HG03108 (cell line): Measurements from ENCODE around the gene MLLT1.

Experiments
- ATAC-seq: cut with Tn5 transposase; IDR thresholded peaks from one replicate; pipeline ENCODE4 v1.9.1; 2021; ENCODE audit warnings: moderate library complexity; ENCODE audit not compliant: unreplicated experiment

Gene MLLT1

GRCh38 chr19:6223461-6224307, 56.1 kb downstream of the MLLT1 start:
- ATAC-seq = no peak

GRCh38 chr19:6222884-6223283, 56.9 kb downstream of the MLLT1 start:
- no peak for ATAC-seq

GRCh38 chr19:6221878-6222746, 57.7 kb downstream of the MLLT1 start:
- no peak for ATAC-seq

GRCh38 chr19:6221220-6221877, 58.4 kb downstream of the MLLT1 start:
- no peak for ATAC-seq

GRCh38 chr19:6220385-6221191, 59.2 kb downstream of the MLLT1 start:
- no peak for ATAC-seq

- no peak for ATAC-seq
These were observed 60.0 kb downstream of the MLLT1 start for GRCh38 chr19:6219586-6220290.

- no peak for ATAC-seq
These were observed 60.6 kb downstream of the MLLT1 start for GRCh38 chr19:6219147-6219525.

GRCh38 chr19:6218491-6219146, 61.2 kb downstream of the MLLT1 start:
- ATAC-seq = no peak

- ATAC-seq = no peak
These were observed 61.9 kb downstream of the MLLT1 start for GRCh38 chr19:6217752-6218334.

- no peak for ATAC-seq
These were observed 62.6 kb downstream of the MLLT1 start for GRCh38 chr19:6216996-6217751.

- ATAC-seq = no peak
These were observed 63.4 kb downstream of the MLLT1 start for GRCh38 chr19:6216236-6216995.

GRCh38 chr19:6215701-6216235, 64.0 kb downstream of the MLLT1 start:
- no peak for ATAC-seq

- ATAC-seq = no peak
These were observed 64.8 kb downstream of the MLLT1 start for GRCh38 chr19:6214881-6215541.

GRCh38 chr19:6213696-6214641, 65.8 kb downstream of the MLLT1 start:
- no peak for ATAC-seq

- no peak for ATAC-seq
These were observed 66.5 kb downstream of the MLLT1 start for GRCh38 chr19:6213266-6213595.
